Pancreas (tissue), 10 donors: ENCODE data around the gene PPM1B. TPM values are rescaled to one million over a fixed set of nuclear protein-coding genes. Genes with fewer than 3 reads are reported as not detected.

Experiments
- ATAC-seq, 4 donors: fragments of 200-7000 bp; cut with Tn5 transposase; one replicate each; pipeline versions ENCODE4 v1.8.0 to v1.9.1; 2020; ENCODE audit warnings: mild to moderate bottlenecking in 4 of 4, moderate library complexity in 4 of 4
- DNase-seq, 6 donors: peaks; one replicate each; pipeline ENCODE4 v3.0.0-alpha.2; 2020
- FAIRE-seq: peaks from 2 replicates; lab custom pipeline; 2012; peaks lifted over from hg19 to GRCh38; lab: Jason Lieb, UNC
- H3K27ac ChIP-seq, 4 donors: fragments of 200-600 bp; sonication (generic); 1 replicate in 3 of 4; 2 replicates in 1 of 4; pipeline versions ENCODE4 v1.5.0 to v1.8.0; 2020
- H3K27me3 ChIP-seq, 4 donors: fragments of 200-600 bp; one replicate each; pipeline ENCODE4 v1.8.0; 2021
- H3K36me3 ChIP-seq, 3 donors: fragments of 200-600 bp; sonication (generic) in 1 of 3; one replicate each; pipeline versions ENCODE4 v1.5.0 to v1.8.0; 2020 to 2021
- H3K4me1 ChIP-seq, 3 donors: fragments of 200-600 bp; one replicate each; pipeline ENCODE4 v1.8.0; 2021
- H3K4me3 ChIP-seq, 4 donors: fragments of 200-600 bp; sonication (generic) in 2 of 4; one replicate each; pipeline versions ENCODE4 v1.5.0 to v1.8.0; 2020 to 2021
- H3K9me3 ChIP-seq, 4 donors: fragments of 200-600 bp; one replicate each; pipeline ENCODE4 v1.8.0; 2021
- WGBS, 2 donors: extraction: QIAGEN DNeasy Blood & Tissue Kit; methylation state at CpG; one replicate each; pipeline ENCODE4 v1.1.7; 2013; 5-methylcytosine and 5-hydroxymethylcytosine counted together
- intact Hi-C, 3 donors: fragments of 100-400 bp; cut with DNase I; formaldehyde crosslinking; loops; one replicate each; pipeline versions ENCODE4 v1.11.1 to v1.14.2; 2022
- polyA plus RNA-seq, 2 donors: library from polyadenylated mRNA; stranded (reverse); fragments of 200-250 nt; gene quantifications; one replicate each; pipeline ENCODE4 v1.2.3, GENCODE V29; 2013
- total RNA-seq, 6 donors: library from RNA; stranded (reverse); fragmentation: NEBNext Ultra II Directional in 4 of 6; extraction: Animal tissue kit (Norgen Biotek cat#: 25700) in 4 of 6; gene quantifications; one replicate each; pipeline versions ENCODE4 v1.2.1 to v1.2.4, GENCODE V29; 2021 to 2023
- TF ChIP-seq, protein P1 (sequence below), 4 donors: fragments of 200-600 bp; sonication (generic) in 3 of 4; IDR thresholded peaks; one replicate each; pipeline versions ENCODE4 v1.5.0 to v1.8.0; 2021; ENCODE audit warnings: antibody characterized with exemption in 4 of 4
- donor health status: healthy with polysubstance abuse.
- donor health status: DM: no; HTN: no; CAD: no; lungs with moderate emphysema.
- donor health status: DM: no; HTN: no; CAD: no.
- donor health status: control.
- donor health status: control.
- donor health status: Bipolar disorder and iron deficiency.
- donor health status: DM: yes; HTN: yes; CAD: no.
- donor health status: DM: no; HTN: no; CAD: no.
- donor health status: DM: no; HTN: no; CAD: no.
- donor health status: DM: yes; HTN: yes; CAD: no.

The PPM1B gene
- total and polyA plus RNA-seq, 8 donors = 12.0 to 28.5 (median 19.7) TPM

- H3K27ac ChIP-seq = peak overlapping the region in 2 of 4 donors; percentile 62 to 73
- TF ChIP-seq, protein P1, sequence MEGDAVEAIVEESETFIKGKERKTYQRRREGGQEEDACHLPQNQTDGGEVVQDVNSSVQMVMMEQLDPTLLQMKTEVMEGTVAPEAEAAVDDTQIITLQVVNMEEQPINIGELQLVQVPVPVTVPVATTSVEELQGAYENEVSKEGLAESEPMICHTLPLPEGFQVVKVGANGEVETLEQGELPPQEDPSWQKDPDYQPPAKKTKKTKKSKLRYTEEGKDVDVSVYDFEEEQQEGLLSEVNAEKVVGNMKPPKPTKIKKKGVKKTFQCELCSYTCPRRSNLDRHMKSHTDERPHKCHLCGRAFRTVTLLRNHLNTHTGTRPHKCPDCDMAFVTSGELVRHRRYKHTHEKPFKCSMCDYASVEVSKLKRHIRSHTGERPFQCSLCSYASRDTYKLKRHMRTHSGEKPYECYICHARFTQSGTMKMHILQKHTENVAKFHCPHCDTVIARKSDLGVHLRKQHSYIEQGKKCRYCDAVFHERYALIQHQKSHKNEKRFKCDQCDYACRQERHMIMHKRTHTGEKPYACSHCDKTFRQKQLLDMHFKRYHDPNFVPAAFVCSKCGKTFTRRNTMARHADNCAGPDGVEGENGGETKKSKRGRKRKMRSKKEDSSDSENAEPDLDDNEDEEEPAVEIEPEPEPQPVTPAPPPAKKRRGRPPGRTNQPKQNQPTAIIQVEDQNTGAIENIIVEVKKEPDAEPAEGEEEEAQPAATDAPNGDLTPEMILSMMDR (IDR thresholded peaks at IDR 0.05) = no peak
- ATAC-seq (peak in 3 of 4 donors; percentile 57 to 66 (median 65)), FAIRE-seq (no peak), DNase-seq (no peak)
- no peaks in the 10 kb centered on the region for H3K9me3 ChIP-seq
- H3K4me3 ChIP-seq = no peak overlapping the region
- WGBS, 2 donors = 63 to 68% methylated on average over 7 of the region's 7 CpGs
- intact Hi-C loops = no loop called here
- no peaks in the 10 kb centered on the region for H3K36me3 ChIP-seq
- H3K4me1 ChIP-seq = peaks cover 0 to 12% (median 9%) of the 10 kb centered on the region in 3 donors
- H3K27me3 ChIP-seq = no peaks in the 10 kb centered on the region
These were observed 99.3 kb downstream of the PPM1B start for GRCh38 chr2:44267796-44268648.

GRCh38 chr2:44269831-44270230 is 101.2 kb downstream of the PPM1B start:
- ATAC-seq (peak in 2 of 4 donors; percentile 39 to 63), FAIRE-seq (no peak), DNase-seq (no peak)
- Histone ChIP-seq H3K4me3 (no peak overlapping the region), H3K36me3 (no peaks in the 10 kb centered on the region), H3K27me3 (no peaks in the 10 kb centered on the region), H3K27ac (peak overlapping the region in 1 of 4 donors; percentile 73), H3K9me3 (no peaks in the 10 kb centered on the region), H3K4me1 (peaks cover 0 to 10% (median 9%) of the 10 kb centered on the region in 3 donors)
- intact Hi-C loops = no loop called here
- TF ChIP-seq, protein P1 (IDR thresholded peaks at IDR 0.05) = no peak
- WGBS, 2 donors = 45 to 54% methylated on average over 1 of the region's 1 CpG

DNA sequence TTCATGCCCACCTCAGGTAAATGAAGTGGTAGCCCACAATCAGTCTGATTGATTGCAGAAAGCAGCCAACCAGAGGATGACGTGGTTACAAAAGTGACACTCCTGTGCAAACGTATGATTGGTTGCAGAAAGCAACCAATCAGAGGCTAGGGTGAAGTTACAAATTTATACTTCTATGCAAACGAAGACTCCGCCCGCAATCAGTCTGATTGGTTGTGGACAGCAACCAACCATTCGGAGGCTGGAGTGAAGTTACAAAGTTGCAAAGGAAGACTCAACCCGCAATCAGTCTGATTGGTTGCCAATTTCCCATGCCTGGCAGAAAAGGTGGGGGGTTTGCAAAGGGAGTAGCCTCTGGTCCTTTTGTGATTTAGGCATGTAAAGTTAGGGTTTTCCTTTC is 102.6 kb downstream of the PPM1B start:
- DNase-seq = no peak
- H3K9me3 ChIP-seq = no peaks in the 10 kb centered on the region
- intact Hi-C loops = no loop called here
- H3K27me3 ChIP-seq = no peaks in the 10 kb centered on the region
- no peak for ATAC-seq
- TF ChIP-seq, protein P1 (IDR thresholded peaks at IDR 0.05) = no peak
- H3K4me1 ChIP-seq = no peaks in the 10 kb centered on the region
- 92 to 94% methylated on average over 7 of the region's 7 CpGs for WGBS, 2 donors
- H3K36me3 ChIP-seq = no peaks in the 10 kb centered on the region
- no peak overlapping the region for H3K4me3 ChIP-seq
- no peak for FAIRE-seq
- H3K27ac ChIP-seq = no peak overlapping the region

GRCh38 chr2:44273076-44273475 is 104.4 kb downstream of the PPM1B start:
- no peaks in the 10 kb centered on the region for H3K27me3 ChIP-seq
- no peaks in the 10 kb centered on the region for H3K9me3 ChIP-seq
- FAIRE-seq (no peak), DNase-seq (no peak), ATAC-seq (no peak)
- 73 to 83% methylated on average over 3 of the region's 3 CpGs for WGBS, 2 donors
- TF ChIP-seq, protein P1 (IDR thresholded peaks at IDR 0.05) = no peak
- no peak overlapping the region for H3K4me3 ChIP-seq
- H3K36me3 ChIP-seq = no peaks in the 10 kb centered on the region
- no peak overlapping the region for H3K27ac ChIP-seq
- no peaks in the 10 kb centered on the region for H3K4me1 ChIP-seq
- intact Hi-C loops = no loop called here

- Histone ChIP-seq H3K4me3 (no peak overlapping the region), H3K9me3 (no peaks in the 10 kb centered on the region), H3K36me3 (no peaks in the 10 kb centered on the region), H3K4me1 (no peaks in the 10 kb centered on the region), H3K27me3 (no peaks in the 10 kb centered on the region), H3K27ac (no peak overlapping the region)
- no peak for FAIRE-seq
- WGBS, 2 donors = 72 to 74% methylated on average over 2 of the region's 2 CpGs
- DNase-seq = no peak
- TF ChIP-seq, protein P1 (IDR thresholded peaks at IDR 0.05) = no peak
- no peak for ATAC-seq
- intact Hi-C loops = no loop called here
These were observed 104.9 kb downstream of the PPM1B start for GRCh38 chr2:44273596-44273995.
